Loucy (cell line): ENCODE results near the gene PPP6R1.
"Not testable (repeated sequence)": the region's sequence is repeated elsewhere in the genome, so short reads cannot be mapped to it uniquely, and the experiment has no call there.

Source experiments
- CTCF ChIP-seq: fragments of 200-600 bp; sonication (generic); conservative IDR thresholded peaks from 2 replicates; pipeline ENCODE4 v1.5.1; 2014; ENCODE audit warnings: mild to moderate bottlenecking, antibody characterized with exemption, low read length
- EZH2phosphoT487 ChIP-seq: fragments of 200-600 bp; IDR thresholded peaks from 2 replicates; pipeline ENCODE4 v1.6.1; 2018; ENCODE audit warnings: antibody characterized with exemption, mild to moderate bottlenecking, moderate library complexity, borderline replicate concordance

GRCh38 chr19:55202199-55202598 is 56.6 kb downstream of the PPP6R1 start:
- TF ChIP-seq EZH2phosphoT487: not testable (repeated sequence)
- peak; percentile 32; the same call in 1 of the 2 replicates for TF ChIP-seq CTCF
